HG03354 (cell line): ENCODE data around the gene HHIPL1.

Source experiments
- ATAC-seq: cut with Tn5 transposase; IDR thresholded peaks from one replicate; pipeline ENCODE4 v1.9.1; 2021; ENCODE audit warnings: mild to moderate bottlenecking; ENCODE audit not compliant: unreplicated experiment, poor library complexity, severe bottlenecking

HHIPL1 gene

GRCh38 chr14:99609245-99610170 is 35.4 kb upstream of the HHIPL1 start:
- ATAC-seq = no peak

GRCh38 chr14:99611646-99612045 is 33.3 kb upstream of the HHIPL1 start:
- no peak for ATAC-seq

- ATAC-seq = no peak
Observed at GRCh38 chr14:99612071-99612737, 32.7 kb upstream of the HHIPL1 start.

GRCh38 chr14:99612738-99613330 is 32.1 kb upstream of the HHIPL1 start:
- ATAC-seq = no peak

DNA sequence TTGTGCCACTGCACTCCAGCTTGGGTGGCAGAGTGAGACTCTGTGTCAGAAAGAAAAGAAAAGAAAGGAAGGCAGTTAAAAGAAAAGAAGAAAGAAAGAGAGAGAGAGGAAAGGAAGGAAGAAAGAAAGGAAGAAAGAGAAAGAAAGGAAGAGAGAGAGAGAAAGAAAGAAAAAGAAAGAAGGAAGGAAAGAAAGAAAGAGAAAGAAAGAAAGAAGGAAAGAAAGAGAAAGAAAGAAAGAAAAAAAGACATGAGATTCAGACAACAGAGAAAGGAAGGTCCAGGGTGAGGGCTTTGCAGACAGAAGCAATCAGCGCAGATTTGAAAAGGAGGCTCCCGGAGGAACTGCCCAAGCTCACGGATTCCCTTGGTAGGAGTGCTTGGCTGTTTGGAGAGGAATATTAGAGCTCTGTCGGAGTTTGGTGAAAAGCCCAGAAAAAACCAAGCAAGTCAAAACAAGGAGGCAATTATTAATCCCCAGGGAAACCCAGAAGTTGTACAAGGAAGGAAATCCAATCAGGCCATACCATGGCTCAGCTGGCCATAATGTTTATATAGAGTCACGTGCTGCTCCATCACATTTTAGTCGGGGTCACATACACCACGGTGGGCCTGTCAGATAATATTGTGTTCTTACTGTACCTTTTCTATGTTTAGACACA is 29.3 kb upstream of the HHIPL1 start:
- ATAC-seq = no peak

- ATAC-seq = no peak
Observed at GRCh38 chr14:99616832-99617800, 27.8 kb upstream of the HHIPL1 start.

DNA sequence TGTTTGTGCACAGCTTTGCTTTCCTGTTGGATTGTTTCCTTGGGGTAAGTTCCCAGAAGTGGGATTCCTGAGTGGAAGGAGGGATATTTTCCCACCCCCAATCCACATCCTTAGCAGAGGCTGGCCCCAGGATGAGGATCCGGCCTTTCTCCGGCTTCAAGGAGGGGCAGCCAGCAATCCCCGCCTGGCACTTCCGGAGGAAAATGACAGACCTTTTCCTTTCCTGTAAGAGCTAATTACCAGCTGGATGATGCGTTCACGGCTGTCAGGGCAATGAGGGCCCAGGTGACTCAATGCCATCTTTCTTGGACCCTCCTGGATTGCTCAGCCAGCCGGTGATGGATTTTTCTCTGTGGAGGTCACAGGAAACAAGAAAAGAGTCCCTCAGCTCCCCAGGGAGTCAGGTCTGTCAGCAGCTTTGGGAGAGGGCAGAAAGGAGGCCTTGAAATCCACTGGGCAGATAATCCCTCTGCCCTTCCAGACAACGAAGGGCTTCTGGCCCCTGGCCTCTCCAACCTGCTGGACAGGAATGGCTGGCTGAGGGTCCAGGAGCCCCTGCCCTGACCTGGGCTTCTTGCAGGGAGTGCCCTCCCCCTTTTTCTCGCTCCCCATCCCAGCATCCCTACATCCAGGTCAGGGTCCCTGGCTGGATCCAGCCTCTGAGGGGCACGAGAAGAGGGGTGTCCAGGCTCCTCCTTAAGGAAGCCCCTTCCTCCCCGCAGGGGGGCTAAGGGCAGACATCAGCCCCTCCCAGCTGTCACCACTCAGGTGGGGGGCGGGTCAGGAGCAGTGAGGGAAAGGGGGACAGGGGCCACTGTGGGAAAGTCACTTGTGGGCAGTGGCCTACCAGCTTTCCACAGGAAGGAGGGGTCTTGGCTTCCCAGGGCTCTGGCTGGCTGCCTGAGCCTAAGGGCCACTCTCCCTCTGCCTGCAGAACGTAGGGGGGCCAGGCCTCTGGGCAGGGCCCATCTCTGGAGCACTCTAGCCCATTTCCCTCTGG is 24.8 kb upstream of the HHIPL1 start:
- no peak for ATAC-seq

GRCh38 chr14:99621948-99622347 is 23.0 kb upstream of the HHIPL1 start:
- ATAC-seq = no peak

- no peak for ATAC-seq
Observed at GRCh38 chr14:99624024-99624423, 20.9 kb upstream of the HHIPL1 start.

DNA sequence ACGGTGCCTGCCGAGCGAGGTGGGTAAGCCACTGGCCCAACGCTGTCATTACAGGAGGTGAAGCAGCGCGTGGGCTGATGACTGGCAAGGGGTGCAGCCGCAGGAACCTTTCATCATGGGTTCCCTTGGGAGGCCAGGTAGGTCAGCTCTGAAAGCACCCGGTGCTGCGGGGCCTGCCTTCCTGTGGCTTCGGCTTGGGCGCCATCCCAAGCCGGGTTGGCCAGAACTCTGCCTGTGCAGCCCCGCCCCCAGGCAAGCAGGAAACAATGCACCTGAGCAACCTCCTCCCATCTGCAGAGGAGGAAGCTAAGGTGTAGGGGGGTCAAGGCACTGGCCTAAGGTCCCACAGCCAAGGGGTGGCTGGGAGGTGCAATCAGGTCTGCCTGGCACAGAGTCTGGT is 20.0 kb upstream of the HHIPL1 start:
- ATAC-seq = no peak

- no peak for ATAC-seq
Observed at GRCh38 chr14:99625476-99625875, 19.5 kb upstream of the HHIPL1 start.

DNA sequence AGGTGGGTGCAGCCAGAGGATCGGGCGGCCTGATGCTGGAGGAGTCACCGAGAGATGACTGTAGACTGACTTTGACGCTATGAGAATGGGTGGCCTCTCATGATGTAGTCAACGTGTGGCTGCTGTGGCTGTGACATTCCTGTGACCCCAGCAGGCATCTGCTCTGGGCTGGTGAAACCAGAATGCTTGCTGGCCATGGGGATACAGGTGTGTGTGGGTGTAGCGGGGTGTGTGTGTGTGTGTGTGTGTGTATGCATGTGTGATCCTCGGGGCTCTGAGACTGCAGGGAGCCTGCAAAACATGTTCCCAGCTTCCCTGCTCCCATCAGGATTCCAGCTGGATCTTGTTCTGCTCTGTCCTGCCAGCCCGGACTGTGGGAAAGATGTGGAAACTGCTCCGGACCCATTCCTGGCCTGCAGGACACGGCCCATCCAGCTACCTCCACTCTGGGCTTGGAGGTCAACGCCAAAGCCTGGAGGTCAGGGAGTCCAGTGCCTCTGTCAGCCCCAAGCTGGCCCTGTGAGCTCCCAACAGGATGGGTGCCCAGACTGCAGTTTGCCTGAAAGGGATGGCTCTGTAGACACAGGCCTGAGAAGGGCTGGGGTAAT is 18.8 kb upstream of the HHIPL1 start:
- no peak for ATAC-seq

DNA sequence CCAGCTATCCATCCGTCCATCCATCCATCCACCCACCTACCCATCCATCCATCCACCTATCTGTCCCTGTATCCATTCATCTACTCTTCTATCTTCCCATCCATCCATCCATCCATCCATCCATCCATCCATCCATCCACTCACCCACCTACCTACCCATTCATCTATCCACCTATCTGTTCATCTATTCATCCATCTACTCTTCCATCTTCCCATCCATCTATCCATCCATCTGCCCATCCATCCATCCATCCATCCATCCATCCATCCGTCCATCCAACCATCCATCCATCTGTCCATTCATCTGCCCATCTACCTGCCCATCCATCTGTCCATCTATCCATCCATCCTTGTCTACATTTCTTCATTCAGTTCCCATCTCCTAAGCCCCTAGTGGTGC is 17.8 kb upstream of the HHIPL1 start:
- ATAC-seq = no peak

GRCh38 chr14:99627510-99628381 is 17.2 kb upstream of the HHIPL1 start:
- ATAC-seq = no peak

GRCh38 chr14:99628887-99629618 is 15.9 kb upstream of the HHIPL1 start:
- peak; percentile 85 for ATAC-seq

- ATAC-seq = no peak
Observed at GRCh38 chr14:99630202-99630601, 14.7 kb upstream of the HHIPL1 start.
